A673 (cell line): Measurements from ENCODE around the gene PKN3. TPM values are rescaled to one million over a fixed set of nuclear protein-coding genes. Genes with fewer than 3 reads are reported as not detected.

Source experiments
- BruUV-seq: library from RNA; stranded (reverse); fragments of 400-500 nt; replicated peaks from 2 replicates; lab custom pipeline; 2021; lab: Mats Ljungman, UMichigan
- CTCF ChIA-PET: fragments of 300-600 bp; sonication (Branson Sonifier 250); formaldehyde crosslinking; loops from one replicate; lab custom pipeline; 2022; ENCODE audit warnings: antibody characterized with exemption; lab: Charles Lee
- POLR2A ChIA-PET: fragments of 300-600 bp; sonication (Branson Sonifier 250); formaldehyde crosslinking; loops from one replicate; lab custom pipeline; 2022; ENCODE audit warnings: antibody characterized with exemption; ENCODE audit not compliant: low non-redundant PET; lab: Charles Lee
- DNase-seq: peaks from one replicate; pipeline ENCODE4 v3.0.0-alpha.2; 2015; ENCODE audit warnings: low spot score
- H3K27ac ChIP-seq: fragments of 200-600 bp; sonication (generic); 2 replicates; pipeline ENCODE4 v1.5.1; 2016; ENCODE audit warnings: mixed run types, low read depth, mild to moderate bottlenecking, mixed read lengths, antibody characterized with exemption, low read length; ENCODE audit not compliant: poor library complexity, severe bottlenecking
- H3K27me3 ChIP-seq: fragments of 200-600 bp; sonication (generic); replicated peaks from 2 replicates; pipeline ENCODE4 v1.6.1; 2017; ENCODE audit warnings: mixed run types, low read depth, mild to moderate bottlenecking, mixed read lengths, antibody characterized with exemption, low read length; ENCODE audit not compliant: insufficient read depth, poor library complexity
- H3K36me3 ChIP-seq: fragments of 200-600 bp; sonication (generic); 2 replicates; pipeline ENCODE4 v1.6.1; 2016; ENCODE audit warnings: mixed run types, mild to moderate bottlenecking, mixed read lengths, antibody characterized with exemption, low read length; ENCODE audit not compliant: insufficient read depth, poor library complexity, severe bottlenecking
- H3K4me1 ChIP-seq: fragments of 200-600 bp; sonication (generic); 2 replicates; pipeline ENCODE4 v1.6.1; 2017; ENCODE audit warnings: mixed run types, mild to moderate bottlenecking, mixed read lengths, antibody characterized with exemption, low read length; ENCODE audit not compliant: insufficient read depth, poor library complexity, severe bottlenecking
- H3K4me3 ChIP-seq: fragments of 200-600 bp; sonication (generic); 2 replicates; pipeline ENCODE4 v1.5.1; 2016; ENCODE audit warnings: low read depth, mixed run types, mild to moderate bottlenecking, mixed read lengths, low read length; ENCODE audit not compliant: poor library complexity, severe bottlenecking
- H3K9me3 ChIP-seq: fragments of 200-600 bp; sonication (generic); 2 replicates; pipeline ENCODE4 v1.6.1; 2016; ENCODE audit warnings: mixed run types, low read depth, mild to moderate bottlenecking, mixed read lengths, antibody characterized with exemption, low read length; ENCODE audit not compliant: poor library complexity, severe bottlenecking
- CTCF ChIP-seq: fragments of 300-800, 200-600 bp; sonication (generic); conservative IDR thresholded peaks from 2 replicates; pipeline ENCODE4 v1.5.1; 2017; ENCODE audit warnings: low read depth, mild to moderate bottlenecking, antibody characterized with exemption, low read length, moderate library complexity, mixed read lengths
- EZH2 ChIP-seq: fragments of 200-600 bp; sonication (generic); IDR thresholded peaks from 2 replicates; pipeline ENCODE4 v1.6.1; 2017; ENCODE audit warnings: borderline replicate concordance, low read depth, mild to moderate bottlenecking, mixed read lengths, antibody characterized with exemption, low read length; ENCODE audit not compliant: poor library complexity, severe bottlenecking
- intact Hi-C: fragments of 100-400 bp; cut with micrococcal nuclease; formaldehyde crosslinking; loops from one replicate; pipeline ENCODE4 v1.10.0; 2022; ENCODE audit not compliant: unreplicated experiment
- total RNA-seq: library from RNA; stranded (reverse); gene quantifications from 2 replicates; pipeline ENCODE4 v1.2.3, GENCODE V29; 2021

Gene PKN3
- total RNA-seq, 1 experiment from 2014 or later: 12.3 TPM

GRCh38 chr9:128731093-128731492, 28.8 kb downstream of the PKN3 start:
- no peak for DNase-seq
- H3K4me1 ChIP-seq: peaks cover 13% of the 10 kb centered on the region
- no peaks in the 10 kb centered on the region for H3K27me3 ChIP-seq
- ChIA-PET POLR2A (no interaction called here), CTCF (no interaction called here)
- no peak overlapping the region for H3K4me3 ChIP-seq
- no peak for TF ChIP-seq CTCF
- no peak for TF ChIP-seq EZH2
- no TSS peak for BruUV-seq
- intact Hi-C loops: loop anchor here (5.0 kb wide), 1 partner anchor 196 kb away; no protein-coding TSS in a partner anchor
- no peak overlapping the region for H3K27ac ChIP-seq
- H3K36me3 ChIP-seq: no peaks in the 10 kb centered on the region
- H3K9me3 ChIP-seq: no peaks in the 10 kb centered on the region

GRCh38 chr9:128731691-128732090, 29.4 kb downstream of the PKN3 start:
- peaks cover 10% of the 10 kb centered on the region for H3K4me1 ChIP-seq
- H3K36me3 ChIP-seq: no peaks in the 10 kb centered on the region
- no TSS peak for BruUV-seq
- H3K27ac ChIP-seq: no peak overlapping the region
- ChIA-PET CTCF (no interaction called here), POLR2A (no interaction called here)
- TF ChIP-seq CTCF (no peak), EZH2 (no peak)
- no peak overlapping the region for H3K4me3 ChIP-seq
- no peaks in the 10 kb centered on the region for H3K9me3 ChIP-seq
- no peaks in the 10 kb centered on the region for H3K27me3 ChIP-seq
- DNase-seq: no peak
- intact Hi-C loops: loop anchor here (5.0 kb wide), 1 partner anchor 196 kb away; no protein-coding TSS in a partner anchor

GRCh38 chr9:128732576-128732975, 30.3 kb downstream of the PKN3 start:
- ChIA-PET CTCF (no interaction called here), POLR2A (no interaction called here)
- Histone ChIP-seq H3K4me1 (peaks cover 10% of the 10 kb centered on the region), H3K4me3 (no peak overlapping the region), H3K36me3 (no peaks in the 10 kb centered on the region), H3K9me3 (no peaks in the 10 kb centered on the region), H3K27ac (no peak overlapping the region), H3K27me3 (no peaks in the 10 kb centered on the region)
- no peak for DNase-seq
- intact Hi-C loops: loop anchor here (5.0 kb wide), 1 partner anchor 195 kb away; no protein-coding TSS in a partner anchor
- BruUV-seq: no TSS peak
- TF ChIP-seq CTCF (no peak), EZH2 (no peak)
